Measurements from ENCODE around the gene TAF12.

- no peak for TF ChIP-seq POLR2A (IDR thresholded peaks at IDR 0.05)
- TF ChIP-seq, protein P1, sequence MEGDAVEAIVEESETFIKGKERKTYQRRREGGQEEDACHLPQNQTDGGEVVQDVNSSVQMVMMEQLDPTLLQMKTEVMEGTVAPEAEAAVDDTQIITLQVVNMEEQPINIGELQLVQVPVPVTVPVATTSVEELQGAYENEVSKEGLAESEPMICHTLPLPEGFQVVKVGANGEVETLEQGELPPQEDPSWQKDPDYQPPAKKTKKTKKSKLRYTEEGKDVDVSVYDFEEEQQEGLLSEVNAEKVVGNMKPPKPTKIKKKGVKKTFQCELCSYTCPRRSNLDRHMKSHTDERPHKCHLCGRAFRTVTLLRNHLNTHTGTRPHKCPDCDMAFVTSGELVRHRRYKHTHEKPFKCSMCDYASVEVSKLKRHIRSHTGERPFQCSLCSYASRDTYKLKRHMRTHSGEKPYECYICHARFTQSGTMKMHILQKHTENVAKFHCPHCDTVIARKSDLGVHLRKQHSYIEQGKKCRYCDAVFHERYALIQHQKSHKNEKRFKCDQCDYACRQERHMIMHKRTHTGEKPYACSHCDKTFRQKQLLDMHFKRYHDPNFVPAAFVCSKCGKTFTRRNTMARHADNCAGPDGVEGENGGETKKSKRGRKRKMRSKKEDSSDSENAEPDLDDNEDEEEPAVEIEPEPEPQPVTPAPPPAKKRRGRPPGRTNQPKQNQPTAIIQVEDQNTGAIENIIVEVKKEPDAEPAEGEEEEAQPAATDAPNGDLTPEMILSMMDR (IDR thresholded peaks at IDR 0.05), result no peak
Observed at GRCh38 chr1:28632560-28632959, 10.3 kb downstream of the TAF12 start.
